LHCN-M2 (cell line): ENCODE results near the gene ACAN. TPM values are rescaled to one million over a fixed set of nuclear protein-coding genes. Genes with fewer than 3 reads are reported as not detected.

Experiments used
- DNase-seq: peaks from one replicate; pipeline ENCODE4 v3.0.0-alpha.2; 2012; ENCODE audit warnings: low read depth
- total RNA-seq: library from RNA; depleted of rRNA; stranded (reverse); fragments of >200 nt; gene quantifications from 2 replicates; pipeline ENCODE4 v1.2.3, GENCODE V29; 2014; rRNA removed

The ACAN gene
- total RNA-seq, 1 experiment from 2014 or later = under 0.01 TPM

DNA sequence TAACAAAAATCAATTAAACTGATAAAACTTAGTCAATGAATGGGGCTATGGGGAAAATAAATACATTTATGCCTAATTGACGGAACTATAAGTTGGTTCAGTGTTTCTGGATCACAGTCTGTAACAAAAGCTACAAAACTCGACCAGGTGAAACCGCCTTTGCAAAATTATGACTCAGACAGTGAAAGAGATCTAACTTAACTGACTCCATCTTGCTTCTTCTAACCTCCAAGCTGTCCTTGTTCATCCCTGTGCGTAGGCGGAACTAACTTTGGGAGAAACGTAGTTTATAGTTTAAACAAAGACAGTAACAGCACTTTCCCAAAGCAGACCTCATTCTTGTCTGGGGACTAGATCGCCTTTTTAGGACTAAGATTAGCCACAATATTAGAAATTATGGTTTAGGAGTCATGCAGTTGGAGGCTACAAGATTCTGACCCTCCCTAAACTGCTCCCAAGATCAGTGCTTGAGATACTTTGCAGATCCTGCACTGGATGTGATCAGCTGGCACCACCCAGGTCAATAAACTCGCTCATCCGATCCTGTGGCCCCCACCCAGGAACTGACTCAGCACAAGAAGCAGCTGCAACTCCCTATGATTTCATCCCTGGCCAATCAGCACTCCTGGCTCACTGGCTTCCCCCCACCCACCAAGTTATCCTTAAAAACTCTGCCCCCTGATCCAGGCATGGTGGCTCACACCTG, 117.1 kb downstream of the ACAN start:
- peak; percentile 82 for DNase-seq

DNA sequence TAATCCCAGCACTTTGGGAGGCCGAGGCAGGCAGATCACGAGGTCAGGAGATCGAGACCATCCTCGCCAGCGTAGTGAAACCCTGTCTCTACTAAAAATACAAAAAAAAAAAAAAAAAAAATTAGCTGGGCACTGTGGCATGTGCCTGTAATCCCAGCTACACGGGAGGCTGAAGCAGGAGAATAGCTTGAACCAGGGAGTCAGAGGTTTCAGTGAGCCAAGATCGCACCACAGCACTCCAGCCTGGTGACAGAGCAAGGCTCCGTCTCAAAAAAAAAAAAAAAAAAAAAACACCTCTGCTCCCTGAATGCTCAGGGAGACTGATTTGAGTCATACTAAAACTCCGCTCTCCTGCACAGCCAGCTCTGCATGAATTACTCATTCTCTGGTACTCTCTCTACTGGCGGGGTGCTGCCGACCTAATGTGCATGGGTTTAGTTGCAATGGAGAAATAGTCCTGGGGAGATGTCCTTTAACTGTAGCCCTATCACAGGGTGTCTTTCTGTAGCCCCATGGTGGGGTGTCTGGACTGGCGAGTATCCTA, 117.7 kb downstream of the ACAN start:
- DNase-seq = peak; percentile 80

Other genes with a start within 250 kb of the ACAN start
- gene AEN, start 182.1 kb upstream of the ACAN start, total RNA-seq = 82.2 and 86.3 TPM in 2 replicates
- 0.51 and 0.57 TPM in 2 replicates for gene ISG20, start 164.4 kb upstream of the ACAN start, total RNA-seq
- 3.1 and 4.1 TPM in 2 replicates for gene HAPLN3, start 92.1 kb downstream of the ACAN start, total RNA-seq
- gene MFGE8, start 109.9 kb downstream of the ACAN start, total RNA-seq = 222 and 231 TPM in 2 replicates